ENCODE results near the gene GRIK2.

DNA sequence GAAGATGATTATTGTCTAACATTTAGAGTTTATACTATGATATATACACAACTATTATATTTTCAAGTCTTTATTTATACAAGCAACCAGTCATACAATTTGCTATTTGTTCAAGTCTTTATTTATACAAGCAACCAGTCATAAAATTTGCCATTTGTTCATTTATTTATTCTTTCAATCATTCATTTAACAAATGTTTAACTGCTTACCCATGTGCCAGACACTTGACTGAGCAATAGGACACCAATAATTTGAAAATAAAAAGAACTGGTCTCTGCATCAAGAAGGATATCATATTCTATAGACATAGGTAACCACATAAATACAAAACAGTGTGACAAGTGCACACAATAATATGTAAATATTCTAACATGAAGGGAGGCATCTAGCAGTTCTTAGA is 20.3 kb downstream of the GRIK2 start:
- TF ChIP-seq EZH2 (IDR thresholded peaks at IDR 0.05; ENCODE audit: insufficient read depth, poor library complexity, severe bottlenecking) (no peak), EZH2phosphoT487 (IDR thresholded peaks at IDR 0.05; ENCODE audit: insufficient read depth, low read depth) (no peak)
